ENCODE results near the gene PROCA1. TPM values are rescaled to one million over a fixed set of nuclear protein-coding genes. Genes with fewer than 3 reads are reported as not detected.

Gene PROCA1
- total and polyA plus RNA-seq, 2 donors from 2014 or later = 3.4 to 3.5 TPM

- FAIRE-seq (no peak), DNase-seq (no peak)
- Histone ChIP-seq H3K4me3 (ENCODE audit: low read length in 3 of 3) (no peak overlapping the region), H3K27me3 (ENCODE audit: control insufficient read depth, insufficient read depth, low read length) (no peaks in the 10 kb centered on the region), H3K9ac (ENCODE audit: low read length in 3 of 3) (no peak overlapping the region), H3K27ac (ENCODE audit: low read depth in 2 of 2, low read length in 2 of 2) (no peak overlapping the region), H3K4me1 (ENCODE audit: control insufficient read depth in 2 of 3, insufficient read depth in 2 of 3, low read depth in 1 of 3, low read length in 3 of 3) (no peaks in the 10 kb centered on the region), H3K36me3 (ENCODE audit: control insufficient read depth in 2 of 3, insufficient read depth in 3 of 3, low read length in 3 of 3) (peaks cover 14 to 79% (median 70%) of the 10 kb centered on the region in 3 donors), H3K9me3 (ENCODE audit: control insufficient read depth in 2 of 3, insufficient read depth in 1 of 3, low read length in 3 of 3) (no peaks in the 10 kb centered on the region)
- no peak for TF ChIP-seq CTCF (IDR thresholded peaks at IDR 0.05; ENCODE audit: borderline replicate concordance, extremely low read depth, insufficient read depth)
- intact Hi-C loops (cut with DNase I) = no loop called here
Observed at GRCh38 chr17:28675490-28675889, 36.2 kb downstream of the PROCA1 start.

GRCh38 chr17:28669918-28670317 lies 41.8 kb downstream of the PROCA1 start:
- Histone ChIP-seq H3K9ac (ENCODE audit: low read length in 3 of 3) (no peak overlapping the region), H3K4me1 (ENCODE audit: control insufficient read depth in 2 of 3, insufficient read depth in 2 of 3, low read depth in 1 of 3, low read length in 3 of 3) (peaks cover 0 to under 1% (median 0%) of the 10 kb centered on the region in 3 donors), H3K9me3 (ENCODE audit: control insufficient read depth in 2 of 3, insufficient read depth in 1 of 3, low read length in 3 of 3) (no peaks in the 10 kb centered on the region), H3K27me3 (ENCODE audit: control insufficient read depth, insufficient read depth, low read length) (no peaks in the 10 kb centered on the region), H3K36me3 (ENCODE audit: control insufficient read depth in 2 of 3, insufficient read depth in 3 of 3, low read length in 3 of 3) (peaks cover 7 to 48% (median 46%) of the 10 kb centered on the region in 3 donors), H3K4me3 (ENCODE audit: low read length in 3 of 3) (no peak overlapping the region), H3K27ac (ENCODE audit: low read depth in 2 of 2, low read length in 2 of 2) (no peak overlapping the region)
- DNase-seq (no peak), FAIRE-seq (no peak)
- no peak for TF ChIP-seq CTCF (IDR thresholded peaks at IDR 0.05; ENCODE audit: borderline replicate concordance, extremely low read depth, insufficient read depth)
- intact Hi-C loops (cut with DNase I) = no loop called here

- no peak for FAIRE-seq
- peak in 2 of 5 donors; percentile 7 to 11 for DNase-seq
- H3K9ac ChIP-seq (ENCODE audit: low read length in 3 of 3) = no peak overlapping the region
- no peak overlapping the region for H3K27ac ChIP-seq (ENCODE audit: low read depth in 2 of 2, low read length in 2 of 2)
- intact Hi-C loops (cut with DNase I) = no loop called here
- H3K27me3 ChIP-seq (ENCODE audit: control insufficient read depth, insufficient read depth, low read length) = no peaks in the 10 kb centered on the region
- no peaks in the 10 kb centered on the region for H3K9me3 ChIP-seq (ENCODE audit: control insufficient read depth in 2 of 3, insufficient read depth in 1 of 3, low read length in 3 of 3)
- no peak for TF ChIP-seq CTCF (IDR thresholded peaks at IDR 0.05; ENCODE audit: borderline replicate concordance, extremely low read depth, insufficient read depth)
- H3K36me3 ChIP-seq (ENCODE audit: control insufficient read depth in 2 of 3, insufficient read depth in 3 of 3, low read length in 3 of 3) = peaks cover 4 to 30% (median 27%) of the 10 kb centered on the region in 3 donors
- no peak overlapping the region for H3K4me3 ChIP-seq (ENCODE audit: low read length in 3 of 3)
- H3K4me1 ChIP-seq (ENCODE audit: control insufficient read depth in 2 of 3, insufficient read depth in 2 of 3, low read depth in 1 of 3, low read length in 3 of 3) = peaks cover 5 to 9% (median 9%) of the 10 kb centered on the region in 3 donors
Observed at GRCh38 chr17:28667870-28668269, 43.8 kb downstream of the PROCA1 start.

GRCh38 chr17:28665994-28666393 lies 45.7 kb downstream of the PROCA1 start:
- Histone ChIP-seq H3K27ac (ENCODE audit: low read depth in 2 of 2, low read length in 2 of 2) (no peak overlapping the region), H3K4me3 (ENCODE audit: low read length in 3 of 3) (no peak overlapping the region), H3K27me3 (ENCODE audit: control insufficient read depth, insufficient read depth, low read length) (no peaks in the 10 kb centered on the region), H3K9me3 (ENCODE audit: control insufficient read depth in 2 of 3, insufficient read depth in 1 of 3, low read length in 3 of 3) (no peaks in the 10 kb centered on the region), H3K9ac (ENCODE audit: low read length in 3 of 3) (no peak overlapping the region), H3K36me3 (ENCODE audit: control insufficient read depth in 2 of 3, insufficient read depth in 3 of 3, low read length in 3 of 3) (peaks cover 2 to 18% (median 9%) of the 10 kb centered on the region in 3 donors), H3K4me1 (ENCODE audit: control insufficient read depth in 2 of 3, insufficient read depth in 2 of 3, low read depth in 1 of 3, low read length in 3 of 3) (peaks cover 5 to 11% (median 9%) of the 10 kb centered on the region in 3 donors)
- TF ChIP-seq CTCF (IDR thresholded peaks at IDR 0.05; ENCODE audit: borderline replicate concordance, extremely low read depth, insufficient read depth) = no peak
- no peak for FAIRE-seq
- intact Hi-C loops (cut with DNase I) = no loop called here
- DNase-seq = no peak
